MCF 10A (cell line): ENCODE results near the gene S100A7. TPM values are rescaled to one million over a fixed set of nuclear protein-coding genes. Genes with fewer than 3 reads are reported as not detected.
A peak's percentile ranks its signal among the peaks of the same experiment; 100 is the strongest.

ENCODE experiments used
- BruUV-seq: library from RNA; stranded (reverse); fragments of 400-500 nt; replicated peaks from 2 replicates; lab custom pipeline; 2021; lab: Mats Ljungman, UMichigan
- CTCF ChIA-PET: fragments of 300-600 bp; sonication (Branson Sonifier 250); formaldehyde crosslinking; extraction: SDS; loops from one replicate; lab custom pipeline; 2021; ENCODE audit warnings: antibody characterized with exemption, inconsistent platforms; lab: Yijun Ruan, JAX
- POLR2A ChIA-PET: fragments of 300-600, 350-650 bp; sonication (Branson Sonifier 250); formaldehyde crosslinking; extraction: SDS; loops from one replicate; lab custom pipeline; 2020; ENCODE audit warnings: antibody characterized with exemption, inconsistent platforms; lab: Yijun Ruan, JAX
- DNase-seq: peaks from one replicate; pipeline ENCODE4 v3.0.0-alpha.2; 2018; ENCODE audit not compliant: unreplicated experiment
- H3K27ac Mint-ChIP-seq: one replicate; pipeline ENCODE4 v1.8.0; 2022; ENCODE audit warnings: mild to moderate bottlenecking, low read depth, mixed read lengths; ENCODE audit not compliant: unreplicated experiment
- H3K27me3 Mint-ChIP-seq: one replicate; pipeline ENCODE4 v1.8.0; 2022; ENCODE audit warnings: mixed read lengths; ENCODE audit not compliant: insufficient read depth, unreplicated experiment
- H3K36me3 Mint-ChIP-seq: one replicate; pipeline ENCODE4 v1.8.0; 2022; ENCODE audit warnings: mild to moderate bottlenecking, moderate library complexity, mixed read lengths; ENCODE audit not compliant: insufficient read depth, unreplicated experiment
- H3K4me1 Mint-ChIP-seq: one replicate; pipeline ENCODE4 v1.8.0; 2022; ENCODE audit warnings: mixed read lengths; ENCODE audit not compliant: insufficient read depth, unreplicated experiment
- H3K4me3 Mint-ChIP-seq: one replicate; pipeline ENCODE4 v1.8.0; 2022; ENCODE audit warnings: mild to moderate bottlenecking, moderate library complexity, mixed read lengths; ENCODE audit not compliant: unreplicated experiment
- H3K9me3 Mint-ChIP-seq: one replicate; pipeline ENCODE4 v1.8.0; 2022; ENCODE audit warnings: mixed read lengths; ENCODE audit not compliant: unreplicated experiment
- CTCF ChIP-seq: fragments of 200-600 bp; IDR thresholded peaks from one replicate; pipeline ENCODE4 v1.8.0; 2022; ENCODE audit warnings: antibody characterized with exemption, mild to moderate bottlenecking; ENCODE audit not compliant: unreplicated experiment
- intact Hi-C: fragments of 100-400 bp; cut with micrococcal nuclease; formaldehyde crosslinking; loops from 2 replicates; pipeline ENCODE4 v1.14.1; 2022
- total RNA-seq: library from RNA; stranded (reverse); gene quantifications from 2 replicates; pipeline ENCODE4 v1.2.3, GENCODE V29; 2022

Gene S100A7
- total RNA-seq, 1 experiment from 2014 or later, result not detected

GRCh38 chr1:153475282-153475681 lies 14.8 kb upstream of the S100A7 start:
- Mint-ChIP-seq H3K36me3 (no peaks in the 10 kb centered on the region), H3K9me3 (peaks cover 12% of the 10 kb centered on the region), H3K27me3 (peaks cover 13% of the 10 kb centered on the region), H3K4me1 (peaks cover 8% of the 10 kb centered on the region), H3K4me3 (no peak overlapping the region), H3K27ac (no peak overlapping the region)
- intact Hi-C loops, result no loop called here
- no peak for TF ChIP-seq CTCF
- BruUV-seq, result no TSS peak
- ChIA-PET CTCF (interaction anchor here (0.7 to 1.5 kb wide), 4 partner anchors 20 to 122 kb away, joined by 3 to 8 read pairs (median 4); no protein-coding TSS in a partner anchor), POLR2A (interaction anchor here (0.6 to 1.2 kb wide), 4 partner anchors 8 to 224 kb away, joined by 3 to 4 read pairs (median 3); no protein-coding TSS in a partner anchor)
- no peak for DNase-seq

- H3K4me3 Mint-ChIP-seq, result no peak overlapping the region
- DNase-seq, result peak; percentile 43
- H3K27ac Mint-ChIP-seq, result no peak overlapping the region
- TF ChIP-seq CTCF, result no peak
- H3K27me3 Mint-ChIP-seq, result peaks cover 4% of the 10 kb centered on the region
- H3K4me1 Mint-ChIP-seq, result peaks cover 8% of the 10 kb centered on the region
- intact Hi-C loops, result no loop called here
- POLR2A ChIA-PET, result interaction anchor here (0.6 to 1.2 kb wide), 3 partner anchors 11 to 84 kb away, joined by 3 read pairs; partner anchors contain the start of gene S100A8
- H3K9me3 Mint-ChIP-seq, result peaks cover 17% of the 10 kb centered on the region
- BruUV-seq, result no TSS peak
- no peaks in the 10 kb centered on the region for H3K36me3 Mint-ChIP-seq
- CTCF ChIA-PET, result interaction anchor here (0.6 to 1.5 kb wide), 2 partner anchors 37 to 120 kb away, joined by 3 to 5 read pairs; no protein-coding TSS in a partner anchor
Observed at GRCh38 chr1:153474347-153474746, 13.9 kb upstream of the S100A7 start.

- BruUV-seq, result no TSS peak
- CTCF ChIA-PET, result interaction anchor here (0.5 to 1.9 kb wide), 4 partner anchors 14 to 1011 kb away, joined by 3 to 6 read pairs (median 4); no protein-coding TSS in a partner anchor
Observed at GRCh38 chr1:153470707-153471106, 10.3 kb upstream of the S100A7 start.

More at GRCh38 chr1:153470707-153471106, 10.3 kb upstream of the S100A7 start:
- no peak for DNase-seq
- H3K27me3 Mint-ChIP-seq, result no peaks in the 10 kb centered on the region
- no peaks in the 10 kb centered on the region for H3K36me3 Mint-ChIP-seq
- H3K4me3 Mint-ChIP-seq, result no peak overlapping the region
- H3K4me1 Mint-ChIP-seq, result peaks cover 8% of the 10 kb centered on the region
- peaks cover 17% of the 10 kb centered on the region for H3K9me3 Mint-ChIP-seq
- POLR2A ChIA-PET, result interaction anchor here (0.7 kb wide), 1 partner anchor 75 kb away, joined by 3 read pairs; no protein-coding TSS in a partner anchor
- H3K27ac Mint-ChIP-seq, result no peak overlapping the region
- intact Hi-C loops, result no loop called here
- no peak for TF ChIP-seq CTCF
